GM12801 (cell line): ENCODE data around the gene MTHFSD.

Experiments
- CTCF ChIP-seq: IDR thresholded peaks from one replicate; pipeline ENCODE4 v1.5.1; 2011; ENCODE audit warnings: control low read depth; ENCODE audit not compliant: insufficient read length; ENCODE audit errors: extremely low read depth

Gene MTHFSD

GRCh38 chr16:86490859-86491639 is 64.0 kb downstream of the MTHFSD start:
- TF ChIP-seq CTCF, result no peak

GRCh38 chr16:86485746-86486145 is 69.3 kb downstream of the MTHFSD start:
- no peak for TF ChIP-seq CTCF

- TF ChIP-seq CTCF, result no peak
Observed at GRCh38 chr16:86484240-86484639, 70.8 kb downstream of the MTHFSD start.

- TF ChIP-seq CTCF, result no peak
Observed at GRCh38 chr16:86481607-86482006, 73.4 kb downstream of the MTHFSD start.

GRCh38 chr16:86480444-86480843 is 74.6 kb downstream of the MTHFSD start:
- TF ChIP-seq CTCF, result no peak
